Measurements from ENCODE around the gene EVPL. TPM values are rescaled to one million over a fixed set of nuclear protein-coding genes. Genes with fewer than 3 reads are reported as not detected.

EVPL gene
- total RNA-seq (2013; cell fraction: nucleolus; rRNA removed): not detected in 2 replicates
- not detected in 2 replicates for total RNA-seq (2014; rRNA removed)
- not detected in 2 replicates for total RNA-seq (2014; rRNA removed; fragmentation: Illumina TruSeq; extraction: Trizol)
- 0.03 TPM in 2 replicates for total RNA-seq (2021)
- not detected for polyA plus RNA-seq (2011; ENCODE audit: low read depth)
- not detected in 2 replicates for polyA plus RNA-seq (2011; rRNA removed)
- polyA plus RNA-seq (2011; cell fraction: cytosol; rRNA removed): not detected in 2 replicates
- polyA plus RNA-seq (2011; cell fraction: nucleus; rRNA removed): not detected in 2 replicates
- polyA plus RNA-seq (2012): 0.03 TPM in 1 of 2 replicates, not detected in the other
- not detected in 2 replicates for polyA plus RNA-seq (2014; fragmentation: Illumina TruSeq; extraction: Trizol)
- polyA plus RNA-seq (2014; fragmentation: Nextera tagmentation; extraction: Ambion mirVana): not detected
- 0.01 TPM in 1 of 2 replicates, not detected in the other for polyA plus RNA-seq (2014; rRNA removed)
- not detected for polyA plus RNA-seq (2016; fragmentation: Nextera tagmentation; extraction: Ambion mirVana)
- polyA minus RNA-seq (2011; rRNA and poly(A)+ RNA removed): not detected in 2 replicates
- not detected in 2 replicates for polyA minus RNA-seq (2011; cell fraction: cytosol; rRNA and poly(A)+ RNA removed)
- polyA minus RNA-seq (2011; cell fraction: nucleus; rRNA and poly(A)+ RNA removed): not detected in 2 replicates
- Bru-seq, nascent RNA: percentile 12 among the genes with signal in this experiment
- BruChase-seq, experiment 1, labeled RNA remaining after a 6-hour chase: percentile 14 among the genes with signal in this experiment
- percentile 14 among the genes with signal in this experiment for BruChase-seq, experiment 2, labeled RNA remaining after a 2-hour chase
- long read RNA-seq, experiment 1: 0 reads
- long read RNA-seq, experiment 2: 0 reads

DNA sequence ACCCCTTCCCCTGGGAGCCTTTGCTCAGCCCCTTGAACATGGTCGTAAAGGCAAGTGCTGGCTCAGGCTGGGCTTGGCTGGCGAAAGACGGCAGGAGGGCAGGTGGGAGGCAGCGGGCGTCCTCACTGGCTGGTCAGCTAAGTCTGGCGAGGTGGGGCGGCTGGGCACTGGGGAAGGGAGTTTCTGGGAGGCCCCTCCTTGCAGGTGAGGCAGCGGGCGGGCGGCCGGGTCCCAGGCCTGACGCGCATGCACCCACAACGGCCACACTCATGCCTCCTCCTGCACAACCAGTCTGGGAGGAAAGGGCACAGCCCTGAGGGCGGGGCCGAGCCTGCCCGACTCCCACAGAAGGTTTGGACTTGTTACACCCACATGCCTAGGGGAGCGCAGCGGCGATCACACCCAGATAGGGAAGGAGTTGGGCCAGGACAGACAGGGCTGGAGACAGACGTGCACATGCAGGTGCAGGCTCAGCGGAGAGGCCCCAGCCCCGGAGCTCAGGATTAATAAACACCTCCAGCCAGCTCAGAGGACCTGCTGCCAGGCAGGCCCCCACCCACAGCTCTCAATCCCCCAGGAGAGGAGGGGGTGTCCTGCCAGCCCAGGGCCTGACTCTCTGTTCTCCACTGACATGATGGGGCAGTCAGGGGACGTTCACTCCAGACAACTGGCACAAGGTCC lies at the start of gene EVPL:
EVPL (minus strand) TSS at position 148 of the 681 bp plus-strand sequence; CDS start at position 40, 108 bp downstream.
- no peak within 1 kb of the TSS for H3K27ac ChIP-seq (ENCODE audit: control insufficient read depth, insufficient read depth)
- in situ Hi-C loops (cut with MboI): no loop called here

More for the DNA sequence above, at the start of gene EVPL:
- ATAC-seq: no peak
- Histone ChIP-seq H2AFZ (ENCODE audit: control insufficient read depth, low read depth, low read length) (no peak within 1 kb of the TSS), H3K79me2 (ENCODE audit: control insufficient read depth, insufficient read depth, low read length) (no peaks in the 10 kb centered on the region), H3K4me1 (ENCODE audit: control insufficient read depth, insufficient read depth, low read length) (no peaks in the 10 kb centered on the region), H3K4me2 (ENCODE audit: control insufficient read depth, insufficient read depth) (no peak within 1 kb of the TSS), H3K27me3 (replicated peaks in 1 of 2; ENCODE audit: control insufficient read depth in 2 of 2, insufficient read depth in 2 of 2, low read length in 1 of 2) (no peaks in the 10 kb centered on the region), H3K9ac (ENCODE audit: control insufficient read depth, insufficient read depth, low read length) (no peak within 1 kb of the TSS), H4K20me1 (ENCODE audit: control insufficient read depth, insufficient read depth) (no peaks in the 10 kb centered on the region), H3K9me3 (replicated peaks; ENCODE audit: control insufficient read depth, insufficient read depth, low read length) (no peaks in the 10 kb centered on the region), H3K36me3 (ENCODE audit: control insufficient read depth in 2 of 2, insufficient read depth in 2 of 2, low read length in 1 of 2) (no peaks in the 10 kb centered on the region), H3K4me3 (no peak within 1 kb of the TSS)
- ChIA-PET RAD21 (ENCODE audit: unreplicated experiment) (no interaction called here), SMC1A (ENCODE audit: uncharacterized antibody, unreplicated experiment) (no interaction called here), POLR2A (no interaction called here), CTCF (no interaction called here)
- intact Hi-C loops (cut with micrococcal nuclease; ENCODE audit: unreplicated experiment): no loop called here
- WGBS (ENCODE audit: insufficient coverage, insufficient replicate concordance, low lambda C conversion rate, missing lambda C conversion rate): 51% methylated on average over 19 of the region's 24 CpGs
- no peak for DNase-seq (ENCODE audit: low read depth, low spot score)
- no TSS peak for BruUV-seq (replicated peaks)
- FAIRE-seq: no peak
- no peak for TF ChIP-seq IKZF2 (IDR thresholded peaks at IDR 0.05)
- no peak for TF ChIP-seq BHLHE40 (IDR thresholded peaks at IDR 0.05; ENCODE audit: borderline replicate concordance in 1 of 2, low read depth in 2 of 2, low read length in 1 of 2)
- TF ChIP-seq, protein P1, sequence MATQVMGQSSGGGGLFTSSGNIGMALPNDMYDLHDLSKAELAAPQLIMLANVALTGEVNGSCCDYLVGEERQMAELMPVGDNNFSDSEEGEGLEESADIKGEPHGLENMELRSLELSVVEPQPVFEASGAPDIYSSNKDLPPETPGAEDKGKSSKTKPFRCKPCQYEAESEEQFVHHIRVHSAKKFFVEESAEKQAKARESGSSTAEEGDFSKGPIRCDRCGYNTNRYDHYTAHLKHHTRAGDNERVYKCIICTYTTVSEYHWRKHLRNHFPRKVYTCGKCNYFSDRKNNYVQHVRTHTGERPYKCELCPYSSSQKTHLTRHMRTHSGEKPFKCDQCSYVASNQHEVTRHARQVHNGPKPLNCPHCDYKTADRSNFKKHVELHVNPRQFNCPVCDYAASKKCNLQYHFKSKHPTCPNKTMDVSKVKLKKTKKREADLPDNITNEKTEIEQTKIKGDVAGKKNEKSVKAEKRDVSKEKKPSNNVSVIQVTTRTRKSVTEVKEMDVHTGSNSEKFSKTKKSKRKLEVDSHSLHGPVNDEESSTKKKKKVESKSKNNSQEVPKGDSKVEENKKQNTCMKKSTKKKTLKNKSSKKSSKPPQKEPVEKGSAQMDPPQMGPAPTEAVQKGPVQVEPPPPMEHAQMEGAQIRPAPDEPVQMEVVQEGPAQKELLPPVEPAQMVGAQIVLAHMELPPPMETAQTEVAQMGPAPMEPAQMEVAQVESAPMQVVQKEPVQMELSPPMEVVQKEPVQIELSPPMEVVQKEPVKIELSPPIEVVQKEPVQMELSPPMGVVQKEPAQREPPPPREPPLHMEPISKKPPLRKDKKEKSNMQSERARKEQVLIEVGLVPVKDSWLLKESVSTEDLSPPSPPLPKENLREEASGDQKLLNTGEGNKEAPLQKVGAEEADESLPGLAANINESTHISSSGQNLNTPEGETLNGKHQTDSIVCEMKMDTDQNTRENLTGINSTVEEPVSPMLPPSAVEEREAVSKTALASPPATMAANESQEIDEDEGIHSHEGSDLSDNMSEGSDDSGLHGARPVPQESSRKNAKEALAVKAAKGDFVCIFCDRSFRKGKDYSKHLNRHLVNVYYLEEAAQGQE (IDR thresholded peaks at IDR 0.05; ENCODE audit: low read depth, low read length): no peak
- TF ChIP-seq NFYB (IDR thresholded peaks at IDR 0.05; ENCODE audit: insufficient read depth, low read depth, low read length): no peak
- TF ChIP-seq IKZF1 (conservative IDR thresholded peaks at IDR 0.05): no peak
- no peak for TF ChIP-seq SREBF1 (IDR thresholded peaks at IDR 0.05; ENCODE audit: low read length)

All from GM12878 (cell line).